ENCODE results near the gene LRRK1. TPM values are rescaled to one million over a fixed set of nuclear protein-coding genes. Genes with fewer than 3 reads are reported as not detected.

LRRK1 gene
- total and polyA plus RNA-seq, 2 of the 13 experiments (the other 11 are each of a cell fraction or from before 2014, with no cell fraction given) = 0.13 to 1.2 TPM

GRCh38 chr15:101025896-101026631 lies 106.9 kb downstream of the LRRK1 start (continued):
- TF ChIP-seq ZNF616 (CRISPR knock-in tag; IDR thresholded peaks at IDR 0.05; ENCODE audit: low read depth) (no peak), ZSCAN22 (CRISPR knock-in tag; IDR thresholded peaks at IDR 0.05) (no peak), RFX5 (IDR thresholded peaks at IDR 0.05; ENCODE audit: low read depth, low read length) (no peak), ZNF572 (CRISPR knock-in tag; IDR thresholded peaks at IDR 0.05) (no peak), GZF1 (CRISPR knock-in tag; IDR thresholded peaks at IDR 0.05) (no peak), SMAD9 (CRISPR knock-in tag; IDR thresholded peaks at IDR 0.05) (no peak)

DNA sequence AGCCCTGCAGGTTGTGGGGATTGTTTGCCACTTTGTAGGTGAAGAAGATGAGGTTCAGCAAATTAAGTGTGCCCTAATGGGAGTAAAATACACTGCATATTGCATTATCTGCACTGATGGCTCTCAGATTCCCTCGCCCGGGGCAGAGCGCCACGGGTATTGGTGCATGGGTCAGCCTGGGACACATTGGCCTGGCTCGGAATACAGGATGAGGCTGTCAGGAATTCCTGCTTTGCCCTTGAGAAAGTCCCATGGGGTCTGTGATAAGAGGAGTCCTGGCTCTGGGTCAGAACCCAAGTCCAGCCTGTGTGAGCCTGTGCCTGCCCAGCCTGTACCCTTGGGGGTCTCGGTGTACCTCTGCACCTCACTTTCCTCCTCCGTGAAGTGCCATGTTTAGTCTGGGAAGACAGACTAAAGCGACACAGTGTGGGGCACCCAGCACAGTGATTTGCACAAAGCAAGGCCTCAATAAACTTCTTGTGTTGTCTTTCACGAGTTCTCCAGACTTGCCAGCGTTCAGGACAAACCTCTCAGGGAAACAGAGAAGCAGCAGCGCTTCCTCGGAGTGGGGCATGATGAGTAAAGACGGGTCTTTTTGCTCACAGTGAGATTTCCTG lies 107.6 kb downstream of the LRRK1 start:
- in situ Hi-C loops (cut with HindIII; ENCODE audit: extremely low pct_ligation_motif_present, low pct_unique_long_range_greater_than_20kb) (no loop called here), intact Hi-C loops (cut with micrococcal nuclease; ENCODE audit: unreplicated experiment) (no loop called here)
- H3K79me2 ChIP-seq (ENCODE audit: insufficient read depth, low read length) = no peaks in the 10 kb centered on the region
- peaks cover 11 to 91% of the 10 kb centered on the region in 2 experiments for H3K27me3 ChIP-seq (ENCODE audit: control insufficient read depth in 1 of 2, insufficient read depth in 2 of 2, low read length in 2 of 2)
- no peak for DNase-seq (ENCODE audit: low spot score)
- no peak overlapping the region for H2AFZ ChIP-seq (ENCODE audit: low read length)
- BruUV-seq (replicated peaks) = no TSS peak
- TF ChIP-seq ZSCAN29 (CRISPR knock-in tag; conservative IDR thresholded peaks at IDR 0.05) (no peak), ZBTB33 (CRISPR knock-in tag; IDR thresholded peaks at IDR 0.05) (0 out of 2 replicates have a peak, but pooled peaks have one; percentile 31)
- H3K36me3 ChIP-seq (replicated peaks in 1 of 2; ENCODE audit: control insufficient read depth in 1 of 2, insufficient read depth in 2 of 2, low read length in 2 of 2) = no peaks in the 10 kb centered on the region
- no peak for ATAC-seq
- CTCF ChIA-PET (ENCODE audit: low intra/inter-chr PET ratio, low total read pairs) = no interaction called here
- WGBS (ENCODE audit: low lambda C conversion rate) = 61% methylated on average over 4 of the region's 13 CpGs
- no peaks in the 10 kb centered on the region for H3K9me3 ChIP-seq (ENCODE audit: low read length)
- POLR2A ChIA-PET = no interaction called here
- no peak overlapping the region for H3K9ac ChIP-seq (ENCODE audit: insufficient read depth, low read depth, low read length)
- FAIRE-seq = no peak
- no peaks in the 10 kb centered on the region for H4K20me1 ChIP-seq (ENCODE audit: insufficient read depth, low read length)
- no peak overlapping the region for H3K4me2 ChIP-seq (ENCODE audit: low read depth, low read length)
- peaks cover 48% of the 10 kb centered on the region for H3K4me1 ChIP-seq (ENCODE audit: insufficient read depth, low read length)
- no peak overlapping the region for H3K4me3 ChIP-seq (replicated peaks in 1 of 3; ENCODE audit: insufficient read depth in 1 of 3, low read depth in 2 of 3, low read length in 3 of 3)
- no peak overlapping the region for H3K27ac ChIP-seq (ENCODE audit: extremely low read length, insufficient read depth, low read length)
